HPDE6-E6E7 (cell line): ENCODE results near the gene CRADD.

Experiments
- DNase-seq: peaks from one replicate; pipeline ENCODE4 v3.0.0; 2011; ENCODE audit warnings: missing footprints; ENCODE audit errors: extremely low spot score

CRADD gene

GRCh38 chr12:93671044-93671443, 6.1 kb upstream of the CRADD start:
- no peak for DNase-seq

- DNase-seq = no peak
Measured at GRCh38 chr12:93673084-93673483, 4.1 kb upstream of the CRADD start.

- DNase-seq = no peak
Measured at GRCh38 chr12:93674386-93674785, 2.8 kb upstream of the CRADD start.

GRCh38 chr12:93676408-93677194, 574 bp upstream of the CRADD start:
- DNase-seq = no peak

- no peak for DNase-seq
Measured at GRCh38 chr12:93678779-93679178, 1.6 kb downstream of the CRADD start.

- DNase-seq = no peak
Measured at GRCh38 chr12:93679308-93679925, 2.2 kb downstream of the CRADD start.

- DNase-seq = no peak
Measured at GRCh38 chr12:93680006-93680405, 2.8 kb downstream of the CRADD start.

- DNase-seq = no peak
Measured at GRCh38 chr12:93682846-93683261, 5.7 kb downstream of the CRADD start.

GRCh38 chr12:93683410-93683809, 6.2 kb downstream of the CRADD start:
- DNase-seq = no peak

- no peak for DNase-seq
Measured at GRCh38 chr12:93684716-93685115, 7.5 kb downstream of the CRADD start.

GRCh38 chr12:93686572-93687356, 9.6 kb downstream of the CRADD start:
- no peak for DNase-seq

- no peak for DNase-seq
Measured at GRCh38 chr12:93689076-93689834, 12.1 kb downstream of the CRADD start.

- no peak for DNase-seq
Measured at GRCh38 chr12:93696462-93696861, 19.3 kb downstream of the CRADD start.

GRCh38 chr12:93698307-93699092, 21.3 kb downstream of the CRADD start:
- no peak for DNase-seq

- DNase-seq = no peak
Measured at GRCh38 chr12:93699271-93700145, 22.3 kb downstream of the CRADD start.

- DNase-seq = no peak
Measured at GRCh38 chr12:93702707-93703315, 25.6 kb downstream of the CRADD start.

GRCh38 chr12:93704122-93704521, 26.9 kb downstream of the CRADD start:
- DNase-seq = no peak

GRCh38 chr12:93704625-93705024, 27.4 kb downstream of the CRADD start:
- no peak for DNase-seq

GRCh38 chr12:93705237-93705636, 28.1 kb downstream of the CRADD start:
- DNase-seq = no peak

- no peak for DNase-seq
Measured at GRCh38 chr12:93706387-93706786, 29.2 kb downstream of the CRADD start.
